Activated CD8-positive, alpha-beta T cell treated with anti-CD3 and anti-CD28 coated beads, Interleukin-2, amount 10 ng/mL, durations not matched to agents 7 days and 5 days (primary cell): ENCODE data around the gene GRIK2. TPM values are rescaled to one million over a fixed set of nuclear protein-coding genes. Genes with fewer than 3 reads are reported as not detected.

Experiments
- ATAC-seq: fragments of 150-1000 bp; cut with Tn5 transposase; one replicate; pipeline ENCODE4 v1.10.0; 2021; ENCODE audit warnings: moderate library complexity
- CTCF ChIA-PET: fragments of 350-600 bp; sonication (Branson Sonifier 250); formaldehyde crosslinking; loops from one replicate; lab custom pipeline; 2021; ENCODE audit warnings: antibody characterized with exemption; lab: Charles Lee
- POLR2A ChIA-PET: fragments of 350-600 bp; sonication (Branson Sonifier 250); formaldehyde crosslinking; loops from one replicate; lab custom pipeline; 2021; ENCODE audit warnings: antibody characterized with exemption; lab: Charles Lee
- DNase-seq: peaks from one replicate; pipeline ENCODE4 v3.0.0-alpha.2; 2020
- H3K27ac Mint-ChIP-seq: one replicate; pipeline ENCODE4 v1.8.0; 2021; ENCODE audit warnings: mild to moderate bottlenecking, mixed read lengths
- H3K27me3 Mint-ChIP-seq: one replicate; pipeline ENCODE4 v1.8.0; 2021; ENCODE audit warnings: low read depth, mixed read lengths
- H3K36me3 Mint-ChIP-seq: one replicate; pipeline ENCODE4 v1.8.0; 2021; ENCODE audit warnings: low read depth, mixed read lengths
- H3K4me1 Mint-ChIP-seq: one replicate; pipeline ENCODE4 v1.8.0; 2021; ENCODE audit warnings: low read depth, mixed read lengths
- H3K4me3 Mint-ChIP-seq: one replicate; pipeline ENCODE4 v1.8.0; 2021; ENCODE audit warnings: mild to moderate bottlenecking, mixed read lengths
- H3K9me3 Mint-ChIP-seq: one replicate; pipeline ENCODE4 v1.8.0; 2022; ENCODE audit warnings: mixed read lengths; ENCODE audit not compliant: insufficient read depth
- total RNA-seq, 2 experiments: library from RNA; stranded (reverse); gene quantifications; one replicate each; pipeline ENCODE4 v1.2.3, GENCODE V29; 2021

Gene GRIK2
- total RNA-seq, 2 experiments from 2014 or later = not detected

GRCh38 chr6:101477436-101477835 lies 83.9 kb downstream of the GRIK2 start:
- POLR2A ChIA-PET = no interaction called here
- CTCF ChIA-PET = no interaction called here
- H3K36me3 Mint-ChIP-seq = no peaks in the 10 kb centered on the region
- H3K27me3 Mint-ChIP-seq = no peaks in the 10 kb centered on the region
- H3K27ac Mint-ChIP-seq = no peak overlapping the region
- no peaks in the 10 kb centered on the region for H3K4me1 Mint-ChIP-seq
- no peak for DNase-seq
- H3K4me3 Mint-ChIP-seq = no peak overlapping the region
- H3K9me3 Mint-ChIP-seq = no peaks in the 10 kb centered on the region
- ATAC-seq = no peak

- H3K36me3 Mint-ChIP-seq = no peaks in the 10 kb centered on the region
- CTCF ChIA-PET = no interaction called here
Observed at GRCh38 chr6:101478891-101479290, 85.4 kb downstream of the GRIK2 start.

GRCh38 chr6:101482606-101483005 lies 89.1 kb downstream of the GRIK2 start:
- ChIA-PET CTCF (no interaction called here), POLR2A (no interaction called here)
- no peak overlapping the region for H3K4me3 Mint-ChIP-seq
- DNase-seq (no peak), ATAC-seq (no peak)
- no peaks in the 10 kb centered on the region for H3K4me1 Mint-ChIP-seq
- no peaks in the 10 kb centered on the region for H3K36me3 Mint-ChIP-seq
- H3K9me3 Mint-ChIP-seq = no peaks in the 10 kb centered on the region
- H3K27me3 Mint-ChIP-seq = no peaks in the 10 kb centered on the region
- no peak overlapping the region for H3K27ac Mint-ChIP-seq

More at GRCh38 chr6:101478891-101479290, 85.4 kb downstream of the GRIK2 start:
- ATAC-seq (no peak), DNase-seq (no peak)
- Mint-ChIP-seq H3K4me1 (no peaks in the 10 kb centered on the region), H3K4me3 (no peak overlapping the region), H3K27me3 (no peaks in the 10 kb centered on the region), H3K27ac (no peak overlapping the region), H3K9me3 (no peaks in the 10 kb centered on the region)
- POLR2A ChIA-PET = no interaction called here

GRCh38 chr6:101484781-101485180 lies 91.3 kb downstream of the GRIK2 start:
- DNase-seq = no peak
- no peak for ATAC-seq
- no peaks in the 10 kb centered on the region for H3K9me3 Mint-ChIP-seq
- no peak overlapping the region for H3K4me3 Mint-ChIP-seq
- H3K27me3 Mint-ChIP-seq = no peaks in the 10 kb centered on the region
- H3K36me3 Mint-ChIP-seq = no peaks in the 10 kb centered on the region
- H3K27ac Mint-ChIP-seq = no peak overlapping the region
- ChIA-PET POLR2A (no interaction called here), CTCF (no interaction called here)
- H3K4me1 Mint-ChIP-seq = no peaks in the 10 kb centered on the region

- DNase-seq (no peak), ATAC-seq (no peak)
- Mint-ChIP-seq H3K27ac (no peak overlapping the region), H3K9me3 (no peaks in the 10 kb centered on the region), H3K4me1 (no peaks in the 10 kb centered on the region), H3K4me3 (no peak overlapping the region), H3K36me3 (no peaks in the 10 kb centered on the region), H3K27me3 (no peaks in the 10 kb centered on the region)
- ChIA-PET POLR2A (no interaction called here), CTCF (no interaction called here)
Observed at GRCh38 chr6:101486124-101486523, 92.6 kb downstream of the GRIK2 start.

- no peak for ATAC-seq
- no peak for DNase-seq
- ChIA-PET POLR2A (no interaction called here), CTCF (no interaction called here)
- no peaks in the 10 kb centered on the region for H3K27me3 Mint-ChIP-seq
- no peaks in the 10 kb centered on the region for H3K4me1 Mint-ChIP-seq
- no peak overlapping the region for H3K4me3 Mint-ChIP-seq
- no peaks in the 10 kb centered on the region for H3K36me3 Mint-ChIP-seq
- H3K9me3 Mint-ChIP-seq = no peaks in the 10 kb centered on the region
- H3K27ac Mint-ChIP-seq = no peak overlapping the region
Observed at GRCh38 chr6:101486726-101487125, 93.2 kb downstream of the GRIK2 start.

- DNase-seq (no peak), ATAC-seq (no peak)
- CTCF ChIA-PET = no interaction called here
- Mint-ChIP-seq H3K36me3 (no peaks in the 10 kb centered on the region), H3K4me3 (no peak overlapping the region), H3K9me3 (peaks cover 3% of the 10 kb centered on the region), H3K27me3 (no peaks in the 10 kb centered on the region), H3K4me1 (no peaks in the 10 kb centered on the region), H3K27ac (no peak overlapping the region)
- POLR2A ChIA-PET = no interaction called here
Observed at GRCh38 chr6:101489456-101489855, 95.9 kb downstream of the GRIK2 start.

- no peaks in the 10 kb centered on the region for H3K36me3 Mint-ChIP-seq
- H3K27ac Mint-ChIP-seq = no peak overlapping the region
- no peaks in the 10 kb centered on the region for H3K27me3 Mint-ChIP-seq
- ChIA-PET POLR2A (no interaction called here), CTCF (interaction anchor here (0.7 kb wide), 1 partner anchor 1008 kb away, joined by 3 read pairs; no protein-coding TSS in a partner anchor)
- ATAC-seq = no peak
- DNase-seq = no peak
- H3K4me3 Mint-ChIP-seq = no peak overlapping the region
- H3K4me1 Mint-ChIP-seq = no peaks in the 10 kb centered on the region
- peaks cover 3% of the 10 kb centered on the region for H3K9me3 Mint-ChIP-seq
Observed at GRCh38 chr6:101490857-101491256, 97.3 kb downstream of the GRIK2 start.

GRCh38 chr6:101502818-101503217 lies 109.3 kb downstream of the GRIK2 start:
- Mint-ChIP-seq H3K36me3 (no peaks in the 10 kb centered on the region), H3K27me3 (no peaks in the 10 kb centered on the region), H3K4me1 (no peaks in the 10 kb centered on the region), H3K4me3 (no peak overlapping the region), H3K9me3 (peaks cover 3% of the 10 kb centered on the region), H3K27ac (no peak overlapping the region)
- no peak for ATAC-seq
- DNase-seq = no peak
- ChIA-PET CTCF (no interaction called here), POLR2A (no interaction called here)

GRCh38 chr6:101509536-101509935 lies 116.0 kb downstream of the GRIK2 start:
- ChIA-PET CTCF (no interaction called here), POLR2A (no interaction called here)
- no peak overlapping the region for H3K27ac Mint-ChIP-seq
- H3K9me3 Mint-ChIP-seq = peaks cover 3% of the 10 kb centered on the region
- DNase-seq = no peak
- ATAC-seq = no peak
- no peaks in the 10 kb centered on the region for H3K27me3 Mint-ChIP-seq
- no peaks in the 10 kb centered on the region for H3K36me3 Mint-ChIP-seq
- H3K4me3 Mint-ChIP-seq = no peak overlapping the region
- no peaks in the 10 kb centered on the region for H3K4me1 Mint-ChIP-seq

GRCh38 chr6:101513181-101513580 lies 119.7 kb downstream of the GRIK2 start:
- H3K4me1 Mint-ChIP-seq = no peaks in the 10 kb centered on the region
- H3K27me3 Mint-ChIP-seq = no peaks in the 10 kb centered on the region
- H3K4me3 Mint-ChIP-seq = no peak overlapping the region
- H3K36me3 Mint-ChIP-seq = no peaks in the 10 kb centered on the region
- POLR2A ChIA-PET = no interaction called here
- H3K9me3 Mint-ChIP-seq = peaks cover 10% of the 10 kb centered on the region
- ATAC-seq (no peak), DNase-seq (no peak)
- CTCF ChIA-PET = interaction anchor here (0.6 kb wide), 1 partner anchor 555 kb away, joined by 3 read pairs; no protein-coding TSS in a partner anchor
- no peak overlapping the region for H3K27ac Mint-ChIP-seq

- POLR2A ChIA-PET = no interaction called here
- CTCF ChIA-PET = no interaction called here
- Mint-ChIP-seq H3K9me3 (peaks cover 10% of the 10 kb centered on the region), H3K27me3 (no peaks in the 10 kb centered on the region), H3K4me1 (no peaks in the 10 kb centered on the region), H3K27ac (no peak overlapping the region), H3K36me3 (no peaks in the 10 kb centered on the region), H3K4me3 (no peak overlapping the region)
- DNase-seq = no peak
- no peak for ATAC-seq
Observed at GRCh38 chr6:101516578-101516977, 123.1 kb downstream of the GRIK2 start.

- ATAC-seq (no peak), DNase-seq (no peak)
- ChIA-PET CTCF (no interaction called here), POLR2A (no interaction called here)
- H3K27me3 Mint-ChIP-seq = no peaks in the 10 kb centered on the region
- H3K4me3 Mint-ChIP-seq = no peak overlapping the region
- H3K9me3 Mint-ChIP-seq = peaks cover 10% of the 10 kb centered on the region
- H3K27ac Mint-ChIP-seq = no peak overlapping the region
- H3K36me3 Mint-ChIP-seq = no peaks in the 10 kb centered on the region
- H3K4me1 Mint-ChIP-seq = no peaks in the 10 kb centered on the region
Observed at GRCh38 chr6:101517632-101518031, 124.1 kb downstream of the GRIK2 start.
